Mononuclear cell (primary cell): ENCODE results near the gene UBE3C. TPM values are rescaled to one million over a fixed set of nuclear protein-coding genes. Genes with fewer than 3 reads are reported as not detected.
"Not testable (repeated sequence)": the region's sequence is repeated elsewhere in the genome, so short reads cannot be mapped to it uniquely, and the experiment has no call there.

Experiments
- H3K27me3 ChIP-seq: 2 replicates; pipeline ENCODE4 v1.6.0; 2011; ENCODE audit warnings: low read length, control low read depth; ENCODE audit not compliant: insufficient read depth
- H3K4me1 ChIP-seq: 2 replicates; pipeline ENCODE4 v1.5.1; 2011; ENCODE audit warnings: mild to moderate bottlenecking, low read length, control low read depth; ENCODE audit not compliant: insufficient read depth
- H3K4me3 ChIP-seq: 2 replicates; pipeline ENCODE4 v1.5.1; 2011; ENCODE audit warnings: mild to moderate bottlenecking, low read length, moderate library complexity
- H3K9me3 ChIP-seq: 2 replicates; pipeline ENCODE4 v1.5.1; 2011; ENCODE audit warnings: low read depth, mild to moderate bottlenecking, control low read depth, low read length
- total RNA-seq: library from RNA; depleted of rRNA; stranded (reverse); fragments of >200 nt; gene quantifications from one replicate; pipeline ENCODE4 v1.2.3, GENCODE V29; 2012

Gene UBE3C
- total RNA-seq: 44.0 TPM

GRCh38 chr7:157138424-157139110 is at the start of gene UBE3C:
UBE3C (plus strand) TSS chr7:157138926; CDS start chr7:157139273, 347 bp downstream.
- Histone ChIP-seq H3K4me1 (peaks cover 43% of the 10 kb centered on the region), H3K4me3 (peak within 1 kb of the TSS; percentile 56), H3K27me3 (no peaks in the 10 kb centered on the region), H3K9me3 (no peaks in the 10 kb centered on the region)

GRCh38 chr7:157089100-157089610 is 49.6 kb upstream of the UBE3C start:
- no peaks in the 10 kb centered on the region for H3K9me3 ChIP-seq
- no peak overlapping the region for H3K4me3 ChIP-seq
- H3K27me3 ChIP-seq: no peaks in the 10 kb centered on the region
- H3K4me1 ChIP-seq: no peaks in the 10 kb centered on the region

- H3K4me3 ChIP-seq: no peak overlapping the region
- no peaks in the 10 kb centered on the region for H3K27me3 ChIP-seq
- H3K9me3 ChIP-seq: no peaks in the 10 kb centered on the region
- no peaks in the 10 kb centered on the region for H3K4me1 ChIP-seq
Measured at GRCh38 chr7:157090485-157091165, 48.1 kb upstream of the UBE3C start.

GRCh38 chr7:157096286-157097055 is 42.3 kb upstream of the UBE3C start:
- no peaks in the 10 kb centered on the region for H3K27me3 ChIP-seq
- no peaks in the 10 kb centered on the region for H3K4me1 ChIP-seq
- H3K4me3 ChIP-seq: no peak overlapping the region
- no peaks in the 10 kb centered on the region for H3K9me3 ChIP-seq

GRCh38 chr7:157097056-157097329 is 41.7 kb upstream of the UBE3C start:
- H3K4me3 ChIP-seq: no peak overlapping the region
- H3K27me3 ChIP-seq: no peaks in the 10 kb centered on the region
- H3K9me3 ChIP-seq: no peaks in the 10 kb centered on the region
- H3K4me1 ChIP-seq: no peaks in the 10 kb centered on the region

- no peaks in the 10 kb centered on the region for H3K27me3 ChIP-seq
- no peak overlapping the region for H3K4me3 ChIP-seq
- H3K9me3 ChIP-seq: no peaks in the 10 kb centered on the region
- no peaks in the 10 kb centered on the region for H3K4me1 ChIP-seq
Measured at GRCh38 chr7:157097569-157097968, 41.2 kb upstream of the UBE3C start.

GRCh38 chr7:157100005-157100404 is 38.7 kb upstream of the UBE3C start:
- not testable (repeated sequence) for H3K27me3 ChIP-seq, H3K4me3 ChIP-seq, H3K4me1 ChIP-seq, H3K9me3 ChIP-seq

GRCh38 chr7:157103641-157104040 is 35.1 kb upstream of the UBE3C start:
- not testable (repeated sequence) for H3K27me3 ChIP-seq, H3K4me3 ChIP-seq, H3K4me1 ChIP-seq, H3K9me3 ChIP-seq

GRCh38 chr7:157111311-157111710 is 27.4 kb upstream of the UBE3C start:
- no peaks in the 10 kb centered on the region for H3K27me3 ChIP-seq
- no peak overlapping the region for H3K4me3 ChIP-seq
- H3K4me1 ChIP-seq: no peaks in the 10 kb centered on the region
- no peaks in the 10 kb centered on the region for H3K9me3 ChIP-seq

- Histone ChIP-seq H3K9me3 (no peaks in the 10 kb centered on the region), H3K27me3 (no peaks in the 10 kb centered on the region), H3K4me1 (no peaks in the 10 kb centered on the region), H3K4me3 (no peak overlapping the region)
Measured at GRCh38 chr7:157112706-157113105, 26.0 kb upstream of the UBE3C start.

GRCh38 chr7:157113607-157114006 is 25.1 kb upstream of the UBE3C start:
- no peaks in the 10 kb centered on the region for H3K4me1 ChIP-seq
- H3K9me3 ChIP-seq: no peaks in the 10 kb centered on the region
- H3K4me3 ChIP-seq: no peak overlapping the region

GRCh38 chr7:157116762-157117161 is 22.0 kb upstream of the UBE3C start:
- H3K4me3 ChIP-seq: no peak overlapping the region
- no peaks in the 10 kb centered on the region for H3K27me3 ChIP-seq
- no peaks in the 10 kb centered on the region for H3K9me3 ChIP-seq
- no peaks in the 10 kb centered on the region for H3K4me1 ChIP-seq

More at GRCh38 chr7:157113607-157114006, 25.1 kb upstream of the UBE3C start:
- H3K27me3 ChIP-seq: no peaks in the 10 kb centered on the region

GRCh38 chr7:157117796-157118195 is 20.9 kb upstream of the UBE3C start:
- Histone ChIP-seq H3K4me3 (no peak overlapping the region), H3K27me3 (no peaks in the 10 kb centered on the region), H3K9me3 (no peaks in the 10 kb centered on the region), H3K4me1 (no peaks in the 10 kb centered on the region)

- Histone ChIP-seq H3K4me1 (no peaks in the 10 kb centered on the region), H3K9me3 (no peaks in the 10 kb centered on the region), H3K27me3 (no peaks in the 10 kb centered on the region), H3K4me3 (no peak overlapping the region)
Measured at GRCh38 chr7:157120181-157120580, 18.5 kb upstream of the UBE3C start.

GRCh38 chr7:157121184-157121715 is 17.5 kb upstream of the UBE3C start:
- Histone ChIP-seq H3K9me3 (no peaks in the 10 kb centered on the region), H3K4me3 (no peak overlapping the region), H3K4me1 (no peaks in the 10 kb centered on the region), H3K27me3 (no peaks in the 10 kb centered on the region)
